Caco-2 (cell line): ENCODE measurements around the gene MTRF1. TPM values are rescaled to one million over a fixed set of nuclear protein-coding genes. Genes with fewer than 3 reads are reported as not detected.

Source experiments
- BruUV-seq: library from RNA; stranded (reverse); fragments of 400-500 nt; replicated peaks from 2 replicates; lab custom pipeline; 2021; lab: Mats Ljungman, UMichigan
- CTCF ChIA-PET: fragments of 300-600 bp; sonication (Branson Sonifier 250); formaldehyde crosslinking; loops from one replicate; lab custom pipeline; 2022; ENCODE audit warnings: antibody characterized with exemption; lab: Charles Lee
- POLR2A ChIA-PET: fragments of 300-600 bp; sonication (Branson Sonifier 250); formaldehyde crosslinking; loops from one replicate; lab custom pipeline; 2022; ENCODE audit warnings: antibody characterized with exemption; lab: Charles Lee
- DNase-seq, 2 experiments: peaks; one replicate each; pipeline versions ENCODE4 v3.0.0 to v3.0.0-alpha.2; 2020 to 2022
- H3K27me3 ChIP-seq: replicated peaks from 2 replicates; pipeline ENCODE4 v1.6.0; 2011; ENCODE audit warnings: low read length; ENCODE audit not compliant: control insufficient read depth, insufficient read depth
- H3K36me3 ChIP-seq: 2 replicates; pipeline ENCODE4 v1.5.1; 2011; ENCODE audit warnings: low read length; ENCODE audit not compliant: control insufficient read depth, insufficient read depth
- H3K4me1 ChIP-seq: fragments of 250-450 bp; sonication (Bioruptor Pico); 2 replicates; pipeline ENCODE4 v1.5.1; 2020; ENCODE audit warnings: mild to moderate bottlenecking
- H3K4me3 ChIP-seq: 2 replicates; pipeline ENCODE4 v1.5.1; 2011; ENCODE audit warnings: low read depth, mild to moderate bottlenecking, control low read depth, low read length
- H3K9me3 ChIP-seq: fragments of 250-450 bp; sonication (Bioruptor Pico); 2 replicates; pipeline ENCODE4 v1.5.1; 2020; ENCODE audit warnings: mild to moderate bottlenecking, moderate library complexity
- H3K27ac Mint-ChIP-seq: one replicate; pipeline ENCODE4 v1.8.0; 2022; ENCODE audit warnings: mixed read lengths; ENCODE audit not compliant: unreplicated experiment
- H3K27me3 Mint-ChIP-seq: one replicate; pipeline ENCODE4 v1.8.0; 2022; ENCODE audit warnings: mixed read lengths; ENCODE audit not compliant: insufficient read depth, unreplicated experiment
- H3K36me3 Mint-ChIP-seq: one replicate; pipeline ENCODE4 v1.8.0; 2022; ENCODE audit warnings: mild to moderate bottlenecking, mixed read lengths; ENCODE audit not compliant: insufficient read depth, unreplicated experiment
- H3K4me1 Mint-ChIP-seq: one replicate; pipeline ENCODE4 v1.8.0; 2022; ENCODE audit warnings: low read depth, mixed read lengths; ENCODE audit not compliant: unreplicated experiment
- H3K4me3 Mint-ChIP-seq: one replicate; pipeline ENCODE4 v1.8.0; 2022; ENCODE audit warnings: mild to moderate bottlenecking, moderate library complexity, mixed read lengths; ENCODE audit not compliant: unreplicated experiment
- H3K9me3 Mint-ChIP-seq: one replicate; pipeline ENCODE4 v1.8.0; 2022; ENCODE audit warnings: mixed read lengths; ENCODE audit not compliant: unreplicated experiment
- intact Hi-C: fragments of 100-400 bp; cut with micrococcal nuclease; formaldehyde crosslinking; loops from one replicate; pipeline ENCODE4 v1.10.0; 2022; ENCODE audit not compliant: unreplicated experiment
- total RNA-seq: library from RNA; stranded (reverse); gene quantifications from 2 replicates; pipeline ENCODE4 v1.2.3, GENCODE V29; 2022
- TF ChIP-seq, protein P1 (sequence below), 2 experiments: fragments of 200-600 bp in 1 of 2; IDR thresholded peaks; 1 replicate in 1 of 2; 2 replicates in 1 of 2; pipeline versions ENCODE4 v1.5.1 to v1.8.0; 2011 to 2022; ENCODE audit warnings: antibody characterized with exemption in 1 of 2, control low read depth in 1 of 2, inconsistent platforms in 1 of 2, low read depth in 1 of 2, low read length in 1 of 2, mild to moderate bottlenecking in 1 of 2, moderate library complexity in 1 of 2; ENCODE audit not compliant: insufficient read depth in 1 of 2, severe bottlenecking in 1 of 2, unreplicated experiment in 1 of 2

The MTRF1 gene
- total RNA-seq, 1 experiment from 2014 or later: 24.7 TPM

DNA sequence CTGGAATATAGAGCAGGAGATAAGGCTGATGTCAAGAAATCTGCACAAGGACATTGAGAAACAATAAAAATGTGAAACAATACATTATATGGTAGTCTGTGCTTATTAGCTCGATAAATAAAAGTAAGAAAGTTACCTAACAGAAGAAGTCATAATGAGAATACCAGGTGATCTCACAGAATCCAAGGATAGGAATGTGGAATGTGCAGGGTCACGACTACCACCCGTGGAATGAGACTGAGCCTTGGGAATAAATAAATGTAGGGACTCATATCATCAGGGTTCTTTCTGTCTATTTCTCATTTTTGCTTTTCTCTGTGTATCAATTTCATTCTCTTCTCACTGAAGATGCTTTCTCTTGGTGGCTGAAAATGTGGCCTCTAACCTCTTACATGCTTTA is 43.0 kb downstream of the MTRF1 start:
- peaks cover 14% of the 10 kb centered on the region for H3K4me1 ChIP-seq
- peaks cover 8% of the 10 kb centered on the region for H3K4me1 Mint-ChIP-seq
- TF ChIP-seq, protein P1, sequence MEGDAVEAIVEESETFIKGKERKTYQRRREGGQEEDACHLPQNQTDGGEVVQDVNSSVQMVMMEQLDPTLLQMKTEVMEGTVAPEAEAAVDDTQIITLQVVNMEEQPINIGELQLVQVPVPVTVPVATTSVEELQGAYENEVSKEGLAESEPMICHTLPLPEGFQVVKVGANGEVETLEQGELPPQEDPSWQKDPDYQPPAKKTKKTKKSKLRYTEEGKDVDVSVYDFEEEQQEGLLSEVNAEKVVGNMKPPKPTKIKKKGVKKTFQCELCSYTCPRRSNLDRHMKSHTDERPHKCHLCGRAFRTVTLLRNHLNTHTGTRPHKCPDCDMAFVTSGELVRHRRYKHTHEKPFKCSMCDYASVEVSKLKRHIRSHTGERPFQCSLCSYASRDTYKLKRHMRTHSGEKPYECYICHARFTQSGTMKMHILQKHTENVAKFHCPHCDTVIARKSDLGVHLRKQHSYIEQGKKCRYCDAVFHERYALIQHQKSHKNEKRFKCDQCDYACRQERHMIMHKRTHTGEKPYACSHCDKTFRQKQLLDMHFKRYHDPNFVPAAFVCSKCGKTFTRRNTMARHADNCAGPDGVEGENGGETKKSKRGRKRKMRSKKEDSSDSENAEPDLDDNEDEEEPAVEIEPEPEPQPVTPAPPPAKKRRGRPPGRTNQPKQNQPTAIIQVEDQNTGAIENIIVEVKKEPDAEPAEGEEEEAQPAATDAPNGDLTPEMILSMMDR (IDR thresholded peaks at IDR 0.05; ENCODE audit: insufficient read depth in 1 of 2, low read depth in 1 of 2, low read length in 1 of 2, severe bottlenecking in 1 of 2, unreplicated experiment in 1 of 2): no peak
- intact Hi-C loops: loop anchor here (5.0 to 10.0 kb wide), 2 partner anchors 128 to 436 kb away; partner anchors contain the start of gene SLC25A15
- H3K4me3 Mint-ChIP-seq: no peak overlapping the region
- no peaks in the 10 kb centered on the region for H3K27me3 Mint-ChIP-seq
- H3K9me3 Mint-ChIP-seq: no peaks in the 10 kb centered on the region
- DNase-seq: no peak
- BruUV-seq: no TSS peak
- H3K36me3 ChIP-seq: no peaks in the 10 kb centered on the region; the same call in 1 of the 2 replicates
- CTCF ChIA-PET: interaction anchor here (0.6 to 1.1 kb wide), 2 partner anchors 137 to 165 kb away, joined by 3 to 5 read pairs; no protein-coding TSS in a partner anchor
- H3K27ac Mint-ChIP-seq: no peak overlapping the region
- H3K36me3 Mint-ChIP-seq: no peaks in the 10 kb centered on the region
- POLR2A ChIA-PET: interaction anchor here (0.6 kb wide), 1 partner anchor 175 kb away, joined by 3 read pairs; no protein-coding TSS in a partner anchor
- no peaks in the 10 kb centered on the region for H3K27me3 ChIP-seq
- H3K4me3 ChIP-seq: no peak overlapping the region
- peaks cover 3% of the 10 kb centered on the region; the same call in 1 of the 2 replicates for H3K9me3 ChIP-seq

DNA sequence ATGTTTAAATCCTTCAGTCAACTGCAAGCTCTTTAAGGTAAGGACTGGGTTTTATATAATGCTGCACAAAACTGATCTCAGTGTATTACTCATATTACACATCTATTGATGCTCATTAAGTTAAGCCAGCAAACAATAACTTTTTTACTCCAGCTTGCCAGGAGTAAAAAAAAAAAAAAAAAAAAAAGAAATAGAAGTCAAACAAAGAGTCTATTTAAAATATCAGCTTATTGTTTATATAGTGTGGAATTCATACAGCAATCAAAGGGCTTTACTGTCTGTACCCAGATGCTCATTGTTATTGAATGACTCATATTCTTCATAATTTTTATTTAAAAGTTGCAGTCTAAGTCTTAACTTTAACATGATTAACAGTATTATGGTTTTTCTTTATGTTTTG is 47.2 kb downstream of the MTRF1 start:
- Mint-ChIP-seq H3K9me3 (peaks cover 16% of the 10 kb centered on the region), H3K27me3 (no peaks in the 10 kb centered on the region), H3K27ac (no peak overlapping the region), H3K4me3 (no peak overlapping the region), H3K36me3 (peaks cover 4% of the 10 kb centered on the region), H3K4me1 (peaks cover 8% of the 10 kb centered on the region)
- TF ChIP-seq, protein P1 (IDR thresholded peaks at IDR 0.05; ENCODE audit: insufficient read depth in 1 of 2, low read depth in 1 of 2, low read length in 1 of 2, severe bottlenecking in 1 of 2, unreplicated experiment in 1 of 2): no peak
- Histone ChIP-seq H3K4me1 (peaks cover 14% of the 10 kb centered on the region), H3K4me3 (no peak overlapping the region), H3K27me3 (no peaks in the 10 kb centered on the region), H3K9me3 (peaks cover 7% of the 10 kb centered on the region), H3K36me3 (no peaks in the 10 kb centered on the region; the same call in none of the 2 replicates)
- BruUV-seq: no TSS peak
- DNase-seq: no peak
- ChIA-PET CTCF (no interaction called here), POLR2A (interaction anchor here (0.7 kb wide), 1 partner anchor 427 kb away, joined by 11 read pairs; the partner anchor contains the start of gene SLC25A15)
- intact Hi-C loops: no loop called here

DNA sequence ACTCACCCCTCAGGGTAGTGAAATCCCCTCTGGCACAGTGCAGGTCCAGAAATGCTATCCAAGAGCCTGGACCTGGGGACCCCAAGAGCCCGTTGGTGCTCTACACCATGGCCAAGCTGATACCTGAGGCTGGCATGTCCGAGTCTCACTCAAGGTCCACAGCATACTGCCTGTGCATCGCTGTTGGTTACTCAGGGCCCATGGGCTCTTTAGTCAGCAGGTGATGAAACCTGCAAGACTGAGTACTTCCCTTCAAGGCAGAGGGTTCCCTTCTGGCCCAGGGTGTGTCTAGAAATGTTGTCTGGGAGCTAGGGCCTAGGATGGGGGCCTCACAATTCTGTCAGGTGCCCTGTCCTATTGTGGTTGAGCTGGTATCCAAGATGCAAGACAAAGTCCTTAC is 49.5 kb downstream of the MTRF1 start:
- ChIA-PET POLR2A (no interaction called here), CTCF (interaction anchor here (0.6 kb wide), 1 partner anchor 13 kb away, joined by 3 read pairs; no protein-coding TSS in a partner anchor)
- intact Hi-C loops: no loop called here
- H3K9me3 ChIP-seq: peaks cover 14% of the 10 kb centered on the region
- H3K4me3 ChIP-seq: no peak overlapping the region
- H3K27me3 ChIP-seq: no peaks in the 10 kb centered on the region
- Mint-ChIP-seq H3K4me1 (peaks cover 1% of the 10 kb centered on the region), H3K27me3 (no peaks in the 10 kb centered on the region), H3K27ac (no peak overlapping the region), H3K36me3 (peaks cover 6% of the 10 kb centered on the region), H3K9me3 (peaks cover 28% of the 10 kb centered on the region), H3K4me3 (no peak overlapping the region)
- H3K4me1 ChIP-seq: no peaks in the 10 kb centered on the region
- TF ChIP-seq, protein P1 (IDR thresholded peaks at IDR 0.05; ENCODE audit: insufficient read depth in 1 of 2, low read depth in 1 of 2, low read length in 1 of 2, severe bottlenecking in 1 of 2, unreplicated experiment in 1 of 2): no peak
- BruUV-seq: no TSS peak
- no peak for DNase-seq
- no peaks in the 10 kb centered on the region; the same call in none of the 2 replicates for H3K36me3 ChIP-seq
